ENCODE data around the gene SORCS2. TPM values are rescaled to one million over a fixed set of nuclear protein-coding genes. Genes with fewer than 3 reads are reported as not detected.

Gene SORCS2
- total and polyA plus RNA-seq, 2 of the 4 experiments (the other 2 are of a cell fraction) = 0.36 to 0.62 TPM

DNA sequence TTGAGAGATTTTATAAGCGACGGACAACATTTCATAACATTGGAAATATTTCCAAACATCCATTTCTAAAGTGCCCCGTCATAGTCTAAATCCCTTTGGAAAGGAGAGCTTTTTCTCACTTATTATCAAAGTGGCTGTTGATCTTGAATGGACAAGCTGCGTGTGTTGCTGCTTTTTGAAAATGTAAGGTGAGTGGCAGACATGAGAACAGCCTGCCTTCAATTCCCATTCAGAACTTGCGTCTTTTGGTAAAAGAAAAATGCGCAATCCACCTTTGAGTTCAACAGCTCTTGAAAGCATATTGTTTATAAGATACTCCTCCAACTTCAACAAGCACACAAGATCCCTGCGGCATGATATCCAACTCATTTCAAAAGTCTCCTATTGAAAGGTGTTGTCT is 380.6 kb downstream of the SORCS2 start:
- in situ Hi-C loops (cut with MboI; ENCODE audit: low sequenced_read_pairs) (no loop called here), dilution Hi-C loops (cut with HindIII; ENCODE audit: low sequenced_read_pairs, unreplicated experiment) (no loop called here), intact Hi-C loops (cut with micrococcal nuclease) (no loop called here)
- no peak overlapping the region for H4K8ac ChIP-seq (ENCODE audit: low read depth in 2 of 2, low read length in 2 of 2)
- no peak overlapping the region for H2AK5ac ChIP-seq (ENCODE audit: low read depth, low read length)
- H3K56ac ChIP-seq (ENCODE audit: extremely low read depth, insufficient read depth, low read length) = no peak overlapping the region
- no peak overlapping the region for H3K27ac ChIP-seq (ENCODE audit: insufficient read depth, low read length)
- no peaks in the 10 kb centered on the region for H3K9me1 ChIP-seq (ENCODE audit: insufficient read depth, low read length)
- DNase-seq (no peak), ATAC-seq (ENCODE audit: low read depth) (no peak)
- H3K23ac ChIP-seq (ENCODE audit: low read depth, low read length) = no peak overlapping the region
- H3K9ac ChIP-seq (ENCODE audit: low read depth, low read length) = no peak overlapping the region
- no peaks in the 10 kb centered on the region for H3K79me1 ChIP-seq (ENCODE audit: low read depth in 1 of 2, low read length in 2 of 2)
- H3K4me1 ChIP-seq (ENCODE audit: control insufficient read depth, insufficient read depth, low read length) = no peaks in the 10 kb centered on the region
- H3K4me2 ChIP-seq (ENCODE audit: low read depth, low read length) = no peak overlapping the region
- WGBS, 2 experiments (ENCODE audit: extremely low coverage in 2 of 2, insufficient read length in 1 of 2) = no CpG with 5 or more reads among the region's 7 CpGs
- no peak overlapping the region for H2AK9ac ChIP-seq (replicated peaks; ENCODE audit: low read depth, low read length, poor library complexity)
- peaks cover 34% of the 10 kb centered on the region for H3K9me3 ChIP-seq (ENCODE audit: control insufficient read depth, insufficient read depth, low read length)
- H3K4me3 ChIP-seq (ENCODE audit: insufficient read depth, low read depth, low read length) = no peak overlapping the region
- H2BK15ac ChIP-seq (ENCODE audit: low read depth, low read length) = no peak overlapping the region
- peaks cover 6% of the 10 kb centered on the region for H3K27me3 ChIP-seq (ENCODE audit: control insufficient read depth, insufficient read depth, low read length)
- H4K91ac ChIP-seq (ENCODE audit: insufficient read depth, low read depth, low read length) = no peak overlapping the region
- no peak overlapping the region for H2BK5ac ChIP-seq (ENCODE audit: low read depth, low read length, poor library complexity, severe bottlenecking)
- H3K36me3 ChIP-seq (ENCODE audit: control insufficient read depth, insufficient read depth, low read length) = no peaks in the 10 kb centered on the region
- POLR2A ChIA-PET (ENCODE audit: unreplicated experiment) = no interaction called here
- TF ChIP-seq BHLHE40 (IDR thresholded peaks at IDR 0.05; ENCODE audit: low read depth, low read length) = no peak
- no peak for TF ChIP-seq MAZ (IDR thresholded peaks at IDR 0.05; ENCODE audit: borderline replicate concordance, low read depth, low read length)
- TF ChIP-seq FOS (IDR thresholded peaks at IDR 0.05; ENCODE audit: low read depth, low read length) = no peak
- no peak for TF ChIP-seq NFE2L2 (IDR thresholded peaks at IDR 0.05; ENCODE audit: low read depth, low read length)
- TF ChIP-seq MXI1 (IDR thresholded peaks at IDR 0.05; ENCODE audit: borderline replicate concordance, low read depth, low read length) = no peak
- no peak for TF ChIP-seq RFX5 (IDR thresholded peaks at IDR 0.05; ENCODE audit: low read depth, low read length)
- TF ChIP-seq CEBPB (IDR thresholded peaks at IDR 0.05; ENCODE audit: low read depth, low read length) = no peak
- no peak for TF ChIP-seq RCOR1 (IDR thresholded peaks at IDR 0.05; ENCODE audit: insufficient replicate concordance, low read length)
- TF ChIP-seq RAD21 (IDR thresholded peaks at IDR 0.05; ENCODE audit: low read length) = no peak
- TF ChIP-seq, protein P1, sequence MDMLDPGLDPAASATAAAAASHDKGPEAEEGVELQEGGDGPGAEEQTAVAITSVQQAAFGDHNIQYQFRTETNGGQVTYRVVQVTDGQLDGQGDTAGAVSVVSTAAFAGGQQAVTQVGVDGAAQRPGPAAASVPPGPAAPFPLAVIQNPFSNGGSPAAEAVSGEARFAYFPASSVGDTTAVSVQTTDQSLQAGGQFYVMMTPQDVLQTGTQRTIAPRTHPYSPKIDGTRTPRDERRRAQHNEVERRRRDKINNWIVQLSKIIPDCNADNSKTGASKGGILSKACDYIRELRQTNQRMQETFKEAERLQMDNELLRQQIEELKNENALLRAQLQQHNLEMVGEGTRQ (IDR thresholded peaks at IDR 0.05; ENCODE audit: low read depth, low read length) = no peak
- TF ChIP-seq MAFK (IDR thresholded peaks at IDR 0.05; ENCODE audit: low read depth, low read length) = no peak
- TF ChIP-seq POLR2A (IDR thresholded peaks at IDR 0.05; ENCODE audit: low read depth, low read length) = no peak
- no peak for TF ChIP-seq CHD1 (IDR thresholded peaks at IDR 0.05; ENCODE audit: low read depth, low read length)
- TF ChIP-seq SMC3 (IDR thresholded peaks at IDR 0.05; ENCODE audit: low read depth, low read length) = no peak
- H4K5ac ChIP-seq (ENCODE audit: low read depth, low read length) = no peak overlapping the region
- no peak overlapping the region for H2BK20ac ChIP-seq (ENCODE audit: low read depth, low read length)
- no peak overlapping the region for H2BK120ac ChIP-seq (ENCODE audit: low read depth, low read length)
- H3K4ac ChIP-seq (ENCODE audit: low read depth, low read length) = no peak overlapping the region
- no peak overlapping the region for H3K14ac ChIP-seq (replicated peaks; ENCODE audit: low read depth, low read length)
- H2AFZ ChIP-seq (replicated peaks; ENCODE audit: low read length, poor library complexity) = no peak overlapping the region
- no peaks in the 10 kb centered on the region for H4K20me1 ChIP-seq (ENCODE audit: insufficient read depth, low read length)
- CTCF ChIA-PET = interaction anchor here (1.4 kb wide), 1 partner anchor 8 kb away, joined by 3 read pairs; no protein-coding TSS in a partner anchor
- H3K18ac ChIP-seq (ENCODE audit: low read depth, low read length) = no peak overlapping the region
- BruUV-seq (replicated peaks) = no TSS peak
